NOMO-1 treated with dmso at 0.1 percent for 144 hours (cell line): ENCODE measurements around the gene ANTXR2.
"Not testable (repeated sequence)": the region's sequence is repeated elsewhere in the genome, so short reads cannot be mapped to it uniquely, and the experiment has no call there.

Experiments
- DNase-seq: peaks from one replicate; lab custom pipeline; 2025; ENCODE audit not compliant: unreplicated experiment; lab: John Stamatoyannopoulos, UW

ANTXR2 gene

DNA sequence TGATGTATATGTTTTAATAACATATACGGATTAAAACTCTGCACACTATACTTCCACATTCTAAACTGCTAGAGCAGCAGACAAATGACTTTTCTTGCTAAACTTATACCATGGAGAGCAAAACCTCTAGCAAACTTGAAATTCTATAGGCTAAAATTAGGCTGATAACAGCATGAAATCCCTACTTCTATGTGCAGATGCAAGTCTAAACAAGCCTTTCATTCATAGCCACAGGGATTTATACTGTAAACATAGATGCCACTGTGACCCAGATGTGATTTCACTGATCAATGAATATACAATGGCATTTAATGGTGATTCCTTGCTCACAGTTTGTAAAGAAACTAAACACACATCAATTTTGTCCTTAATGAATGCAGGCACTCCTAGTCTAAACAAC is 151.0 kb downstream of the ANTXR2 start:
- no peak for DNase-seq

GRCh38 chr4:79920163-79920853 is 152.7 kb downstream of the ANTXR2 start:
- DNase-seq = no peak

DNA sequence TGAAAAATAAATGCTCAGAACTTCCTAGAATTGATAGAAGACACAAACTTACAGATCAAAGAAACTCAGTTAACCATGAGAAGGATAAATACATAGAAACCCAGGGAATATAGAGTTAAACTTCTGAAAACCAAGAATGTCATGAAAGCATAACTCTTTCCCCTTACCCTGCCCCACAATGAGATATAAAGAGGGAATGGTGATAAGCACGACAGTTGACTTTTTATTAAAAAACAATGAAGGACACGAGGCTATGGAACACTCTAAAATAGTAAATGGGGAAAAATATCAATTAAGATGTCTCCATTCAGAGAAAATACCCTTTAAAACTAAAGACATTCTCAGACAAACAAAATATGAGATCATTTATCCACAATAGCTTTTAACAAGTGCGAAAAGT is 154.7 kb downstream of the ANTXR2 start:
- no peak for DNase-seq

GRCh38 chr4:79917246-79917645 is 155.8 kb downstream of the ANTXR2 start:
- peak; percentile 62 for DNase-seq

DNA sequence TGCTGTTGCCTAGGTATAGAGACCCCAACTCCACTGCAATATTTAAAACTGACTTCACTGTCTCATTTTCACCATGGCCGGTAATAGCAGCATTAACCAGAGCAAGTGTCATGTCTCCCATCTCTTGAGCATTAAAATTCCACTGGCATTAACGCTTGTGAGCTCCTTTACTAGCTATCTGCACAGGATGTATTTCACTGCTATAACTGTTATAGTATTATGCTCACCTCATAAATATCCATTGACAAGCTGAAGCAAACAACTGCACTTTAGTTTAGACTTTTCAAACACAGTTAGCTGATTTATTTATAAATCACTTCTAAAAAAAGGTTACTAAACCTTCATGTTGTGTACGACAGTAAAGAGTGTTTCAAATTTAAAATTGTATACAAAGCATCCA is 157.8 kb downstream of the ANTXR2 start:
- DNase-seq = no peak

GRCh38 chr4:79913581-79913980 is 159.4 kb downstream of the ANTXR2 start:
- no peak for DNase-seq

GRCh38 chr4:79907001-79907400 is 166.0 kb downstream of the ANTXR2 start:
- peak; percentile 46 for DNase-seq

GRCh38 chr4:79906303-79906702 is 166.7 kb downstream of the ANTXR2 start:
- DNase-seq = no peak

GRCh38 chr4:79905212-79905611 is 167.8 kb downstream of the ANTXR2 start:
- DNase-seq = no peak

DNA sequence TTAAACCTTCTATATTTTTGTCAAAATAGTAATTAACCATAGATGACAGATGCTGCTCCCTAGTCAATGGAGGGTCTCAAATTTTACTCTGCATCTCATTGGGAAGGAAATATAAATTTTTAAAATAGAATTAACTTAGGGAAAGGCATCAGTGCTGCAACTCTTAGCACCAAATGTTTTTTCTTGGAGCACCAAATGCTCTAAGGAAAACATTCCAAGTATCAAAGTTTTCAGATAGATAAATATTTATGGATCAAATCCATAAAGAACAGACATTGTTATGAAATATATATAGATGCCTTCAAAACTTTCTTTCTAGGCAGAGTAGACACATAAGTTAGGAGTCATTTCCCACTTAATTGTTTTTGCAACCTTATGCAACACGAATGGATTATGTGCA is 168.7 kb downstream of the ANTXR2 start:
- no peak for DNase-seq

- DNase-seq = no peak
Measured at GRCh38 chr4:79900182-79900581, 172.8 kb downstream of the ANTXR2 start.

GRCh38 chr4:79899481-79899880 is 173.5 kb downstream of the ANTXR2 start:
- no peak for DNase-seq

DNA sequence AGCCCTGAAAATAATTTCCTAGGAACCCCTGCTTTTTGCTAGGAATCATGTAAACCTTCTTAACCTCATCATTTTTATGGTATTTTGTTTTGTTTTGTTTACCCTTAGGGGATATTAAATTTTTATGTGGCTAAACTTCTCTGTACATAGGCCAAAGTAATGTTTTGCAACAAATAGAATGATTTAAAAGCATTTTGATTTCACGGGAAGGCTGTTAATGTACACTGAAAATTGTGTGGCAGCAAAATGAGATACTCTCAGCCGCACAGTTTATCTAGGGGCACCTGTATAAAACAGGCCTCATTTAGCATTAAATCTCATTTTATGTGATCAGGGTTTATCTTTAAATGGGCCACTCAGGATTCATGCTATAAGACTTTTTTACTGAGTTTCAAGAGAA is 175.0 kb downstream of the ANTXR2 start:
- DNase-seq = no peak

DNA sequence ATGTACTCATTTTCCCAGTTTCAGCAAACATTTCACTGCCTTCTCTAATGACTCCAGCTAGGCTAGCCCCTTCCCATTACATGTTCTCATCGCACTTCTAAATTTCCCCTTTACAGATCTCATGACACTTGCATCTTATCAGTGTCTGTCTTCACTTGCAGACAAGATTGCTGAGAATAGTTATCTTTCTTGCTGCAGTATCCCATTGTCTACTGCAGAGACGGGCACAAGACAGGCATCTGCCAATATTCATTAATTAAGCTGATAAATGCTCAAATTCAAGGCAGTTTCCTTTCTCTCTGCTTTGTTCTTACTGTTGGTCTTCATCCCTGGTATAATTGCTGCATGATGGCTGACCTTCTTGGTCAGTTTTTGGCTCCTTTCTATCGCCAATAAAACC is 175.9 kb downstream of the ANTXR2 start:
- DNase-seq = no peak

DNA sequence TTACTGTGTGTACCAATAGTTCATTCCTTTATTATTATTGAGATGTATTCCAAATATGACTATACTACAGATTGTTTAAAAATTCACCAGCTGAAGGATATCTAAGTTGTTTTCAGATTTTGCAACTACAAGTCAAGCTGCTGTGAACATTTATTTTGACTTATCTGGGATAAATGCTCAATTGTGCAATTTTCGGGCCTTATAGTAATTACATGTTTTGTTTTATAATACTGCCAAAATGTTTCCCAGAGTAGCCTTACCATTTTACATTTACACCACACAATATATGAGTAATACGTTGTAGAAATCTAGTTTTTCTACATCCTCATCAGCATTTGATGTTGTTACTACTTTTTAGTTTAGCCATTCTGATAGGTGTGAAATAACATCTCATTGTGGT is 179.6 kb downstream of the ANTXR2 start:
- DNase-seq = no peak

DNA sequence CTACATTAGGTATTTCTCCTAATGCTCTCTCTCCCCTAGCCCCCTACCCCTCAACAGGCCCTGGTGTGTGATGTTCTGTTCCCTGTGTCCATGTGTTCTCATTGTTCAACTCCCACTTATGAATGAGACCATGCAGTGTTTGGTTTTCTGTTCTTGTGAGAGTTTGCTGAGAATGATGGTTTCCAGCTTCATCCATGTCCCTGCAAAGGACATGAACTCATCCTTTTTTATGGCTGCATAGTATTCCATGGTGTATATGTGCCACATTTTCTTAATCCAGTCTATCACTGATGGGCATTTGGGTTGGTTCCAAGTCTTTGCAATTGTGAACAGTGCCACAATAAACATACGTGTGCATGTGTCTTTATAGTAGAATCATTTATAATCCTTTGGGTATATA is 184.0 kb downstream of the ANTXR2 start:
- DNase-seq = not testable (repeated sequence)

DNA sequence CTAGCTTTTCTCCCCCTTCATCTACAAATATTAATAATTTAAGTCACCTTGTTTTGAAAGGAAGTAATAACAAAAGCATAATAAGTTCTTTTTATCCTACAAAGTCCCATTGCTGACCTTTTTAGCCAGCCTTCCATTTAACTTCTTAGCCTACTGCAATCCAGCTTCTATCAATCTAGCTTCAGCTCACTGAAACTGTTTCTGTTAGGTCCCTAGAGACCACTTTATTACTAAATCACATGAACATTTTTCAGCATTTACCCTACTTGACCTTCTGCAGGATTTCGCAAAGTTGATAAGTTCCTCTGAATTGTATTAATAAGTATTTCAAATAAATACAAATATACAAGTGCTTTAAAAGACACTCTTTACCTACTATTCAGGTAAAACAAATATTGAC is 186.5 kb downstream of the ANTXR2 start:
- no peak for DNase-seq

- DNase-seq = no peak
Measured at GRCh38 chr4:79886021-79886420, 187.0 kb downstream of the ANTXR2 start.

DNA sequence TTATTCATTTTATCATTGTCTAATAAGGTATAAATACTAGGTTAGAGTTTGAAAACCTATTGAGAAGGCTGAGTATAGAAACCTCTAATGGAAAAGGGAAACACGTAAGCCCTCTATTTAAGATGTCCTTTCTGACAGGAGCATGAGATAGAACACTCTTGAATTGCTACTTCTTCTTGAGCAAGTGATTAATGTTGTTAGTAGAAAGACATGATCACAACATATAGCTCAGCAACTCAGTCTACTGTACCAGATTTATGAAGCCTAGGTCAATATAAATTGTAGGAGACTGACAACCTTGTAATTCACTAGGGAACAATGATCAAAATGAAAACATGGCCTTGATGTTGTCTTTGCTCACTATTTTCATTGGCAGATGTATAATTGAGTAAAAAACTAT is 189.7 kb downstream of the ANTXR2 start:
- DNase-seq = no peak

DNA sequence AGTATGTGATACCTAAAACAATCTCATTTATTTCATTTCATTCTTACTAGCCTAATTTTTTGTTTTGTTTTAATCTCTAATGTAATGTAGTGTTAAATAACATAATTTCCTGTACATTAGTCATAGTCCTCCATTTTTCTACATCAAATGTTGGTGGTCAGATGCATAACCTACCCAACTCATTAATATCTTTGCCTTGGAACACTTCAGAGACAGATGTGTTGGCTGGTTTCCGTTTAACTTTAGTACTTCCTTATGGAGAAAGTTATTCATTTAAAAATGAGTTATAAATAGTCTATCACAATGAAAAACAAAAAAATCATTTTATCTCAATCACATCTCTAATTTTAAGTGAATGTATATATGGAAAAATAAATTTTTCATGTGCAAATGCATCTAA is 190.2 kb downstream of the ANTXR2 start:
- no peak for DNase-seq

- no peak for DNase-seq
Measured at GRCh38 chr4:79881407-79881806, 191.6 kb downstream of the ANTXR2 start.

DNA sequence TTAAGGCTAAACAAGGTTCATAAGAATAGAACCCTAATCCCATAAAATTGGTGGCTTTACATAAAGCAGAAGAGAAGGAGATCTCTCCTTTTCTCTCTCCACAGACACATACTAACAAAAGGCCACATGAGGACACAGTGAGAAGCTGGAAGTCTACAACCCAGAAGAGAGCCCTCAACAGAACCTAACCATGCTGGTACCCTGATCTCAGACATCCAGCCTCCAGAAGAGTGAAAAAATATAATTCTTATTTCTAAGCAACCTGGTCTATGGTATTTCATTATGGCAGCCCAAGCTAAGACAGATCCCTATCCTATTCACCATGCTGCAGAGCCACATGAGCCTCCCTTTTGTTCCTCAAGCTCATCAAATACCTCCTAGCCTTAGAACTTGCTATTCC is 195.5 kb downstream of the ANTXR2 start:
- no peak for DNase-seq

- DNase-seq = no peak
Measured at GRCh38 chr4:79875344-79875899, 197.6 kb downstream of the ANTXR2 start.
